HCT116 (cell line): ENCODE results near the gene APOD. TPM values are rescaled to one million over a fixed set of nuclear protein-coding genes. Genes with fewer than 3 reads are reported as not detected.

Source experiments
- ATAC-seq: fragments of 200-7000 bp; cut with Tn5 transposase; 2 replicates; pipeline ENCODE4 v1.9.1; 2020; ENCODE audit warnings: mild to moderate bottlenecking, moderate library complexity
- BruUV-seq: library from RNA; stranded (reverse); fragments of 400-500 nt; replicated peaks from 2 replicates; lab custom pipeline; 2021; lab: Mats Ljungman, UMichigan
- CTCF ChIA-PET: fragments of 300-600 bp; sonication (Branson Sonifier 250); formaldehyde crosslinking; loops from one replicate; lab custom pipeline; 2021; ENCODE audit warnings: antibody characterized with exemption; lab: Charles Lee
- POLR2A ChIA-PET: fragments of 300-600, 350-600 bp; sonication (Branson Sonifier 250); formaldehyde crosslinking; loops from one replicate; lab custom pipeline; 2021; ENCODE audit warnings: antibody characterized with exemption; lab: Charles Lee
- RAD21 ChIA-PET, 2 experiments: fragments of 300-600 bp; sonication (Branson Sonifier 250); formaldehyde crosslinking; loops; one replicate each; lab custom pipeline; 2023; ENCODE audit warnings: low total read pairs in 2 of 2; ENCODE audit not compliant: uncharacterized antibody in 2 of 2, unreplicated experiment in 2 of 2, low non-redundant PET in 1 of 2; lab: Charles Lee
- DNase-seq: peaks from one replicate; pipeline ENCODE4 v3.0.0-alpha.2; 2010; ENCODE audit warnings: low read depth, low spot score
- H2AFZ ChIP-seq: fragments of 200-600 bp; shearing (Covaris generic), sonication (generic); 2 replicates; pipeline ENCODE4 v1.6.1; 2017; ENCODE audit warnings: low read depth, mixed run types, mixed read lengths, antibody characterized with exemption, low read length; ENCODE audit not compliant: poor library complexity, severe bottlenecking
- H3K27ac ChIP-seq: 2 replicates; pipeline ENCODE4 v1.5.1; 2012; ENCODE audit warnings: low read depth, low read length
- H3K27me3 ChIP-seq: fragments of 200-600 bp; sonication (generic); 2 replicates; pipeline ENCODE4 v1.6.1; 2016; ENCODE audit warnings: mixed run types, low read length, mixed read lengths; ENCODE audit not compliant: insufficient read depth
- H3K36me3 ChIP-seq, 2 experiments: fragments of 200-500 bp in 1 of 2; fragments of 200-600 bp in 1 of 2; sonication (Bioruptor generic) in 1 of 2; sonication (generic) in 1 of 2; 2 replicates each; pipeline versions ENCODE4 v1.5.1 to v1.6.1; 2014 to 2016; ENCODE audit warnings: low read length in 2 of 2, inconsistent platforms in 1 of 2, mixed read lengths in 1 of 2, mixed run types in 1 of 2; ENCODE audit not compliant: insufficient read depth in 2 of 2, control insufficient read depth in 1 of 2
- H3K4me1 ChIP-seq, 2 experiments: fragments of 200-600 bp in 1 of 2; sonication (generic) in 1 of 2; 2 replicates each; pipeline versions ENCODE4 v1.5.1 to v1.6.1; 2012 to 2017; ENCODE audit warnings: low read length in 2 of 2, inconsistent platforms in 1 of 2, mild to moderate bottlenecking in 1 of 2, mixed read lengths in 1 of 2, mixed run types in 1 of 2, moderate library complexity in 1 of 2; ENCODE audit not compliant: insufficient read depth in 2 of 2, control insufficient read depth in 1 of 2
- H3K4me2 ChIP-seq: fragments of 200-600 bp; sonication (generic); 2 replicates; pipeline ENCODE4 v1.6.1; 2017; ENCODE audit warnings: mixed run types, low read length, mixed read lengths
- H3K4me3 ChIP-seq, 2 experiments: fragments of 200-600 bp in 1 of 2; sonication (generic) in 1 of 2; replicated peaks in 1 of 2; 2 replicates each; pipeline ENCODE4 v1.5.1; 2011 to 2016; ENCODE audit warnings: low read length in 2 of 2, control low read depth in 1 of 2, low read depth in 1 of 2, mild to moderate bottlenecking in 1 of 2, mixed read lengths in 1 of 2, mixed run types in 1 of 2
- H3K79me2 ChIP-seq: fragments of 200-600 bp; sonication (generic); 2 replicates; pipeline ENCODE4 v1.6.1; 2017; ENCODE audit warnings: mild to moderate bottlenecking, mixed run types, low read length, moderate library complexity, mixed read lengths; ENCODE audit not compliant: insufficient read depth
- H3K9ac ChIP-seq: fragments of 200-600 bp; sonication (generic); 2 replicates; pipeline ENCODE4 v1.6.1; 2016; ENCODE audit warnings: low read length, mixed read lengths
- H3K9me2 ChIP-seq: fragments of 200-600 bp; sonication (generic), shearing (Covaris generic); 2 replicates; pipeline ENCODE4 v1.6.1; 2017; ENCODE audit warnings: mixed run types, mild to moderate bottlenecking, moderate library complexity; ENCODE audit not compliant: insufficient read depth
- H3K9me3 ChIP-seq, 2 experiments: fragments of 200-500 bp in 1 of 2; fragments of 200-600 bp in 1 of 2; sonication (Bioruptor generic) in 1 of 2; sonication (generic) in 1 of 2; 2 replicates each; pipeline ENCODE4 v1.6.1; 2014 to 2017; ENCODE audit warnings: low read length in 2 of 2, mixed read lengths in 2 of 2, inconsistent platforms in 1 of 2, low read depth in 1 of 2, mild to moderate bottlenecking in 1 of 2, mixed run types in 1 of 2, moderate library complexity in 1 of 2; ENCODE audit not compliant: control insufficient read depth in 1 of 2, insufficient read depth in 1 of 2
- H4K20me1 ChIP-seq: fragments of 200-600 bp; sonication (generic), shearing (Covaris generic); 2 replicates; pipeline ENCODE4 v1.6.1; 2017; ENCODE audit warnings: mixed run types, mild to moderate bottlenecking, moderate library complexity; ENCODE audit not compliant: insufficient read depth
- CBX3 ChIP-seq: IDR thresholded peaks from 2 replicates; pipeline ENCODE4 v1.6.1; 2012; ENCODE audit warnings: low read depth
- CEBPB ChIP-seq: IDR thresholded peaks from 2 replicates; pipeline ENCODE4 v1.6.1; 2012; ENCODE audit warnings: low read depth
- ELF1 ChIP-seq: IDR thresholded peaks from 2 replicates; pipeline ENCODE4 v1.6.1; 2012; ENCODE audit warnings: low read depth, borderline replicate concordance
- EZH2 ChIP-seq: fragments of 200-600 bp; sonication (generic); IDR thresholded peaks from 2 replicates; pipeline ENCODE4 v1.6.1; 2017; ENCODE audit warnings: antibody characterized with exemption, mixed run types
- EZH2phosphoT487 ChIP-seq: fragments of 200-600 bp; IDR thresholded peaks from 2 replicates; pipeline ENCODE4 v1.6.1; 2018; ENCODE audit warnings: antibody characterized with exemption, borderline replicate concordance
- MAX ChIP-seq: IDR thresholded peaks from 2 replicates; pipeline ENCODE4 v1.6.1; 2012
- POLR2A ChIP-seq: IDR thresholded peaks from 2 replicates; pipeline ENCODE4 v1.7.0; 2011; ENCODE audit warnings: borderline replicate concordance; ENCODE audit not compliant: insufficient read depth, insufficient read length; ENCODE audit errors: extremely low read depth
- RAD21 ChIP-seq: IDR thresholded peaks from 2 replicates; pipeline ENCODE4 v1.6.1; 2012; ENCODE audit warnings: low read depth, mild to moderate bottlenecking
- YY1 ChIP-seq: IDR thresholded peaks from 2 replicates; pipeline ENCODE4 v1.6.1; 2011; ENCODE audit warnings: low read length, low read depth, moderate library complexity, mild to moderate bottlenecking; ENCODE audit not compliant: insufficient replicate concordance; ENCODE audit errors: extremely low read depth
- ZFX ChIP-seq: fragments of 450-650 bp; IDR thresholded peaks from 2 replicates; pipeline ENCODE4 v1.6.1; 2017
- intact Hi-C: fragments of 100-400 bp; cut with micrococcal nuclease; formaldehyde crosslinking; loops from 2 replicates; pipeline ENCODE4 v1.10.0; 2022
- total RNA-seq: library from RNA; stranded (reverse); gene quantifications from one replicate; pipeline ENCODE4 v1.2.1, GENCODE V29; 2021; ENCODE audit not compliant: unreplicated experiment
- TF ChIP-seq, protein P1 (sequence below): IDR thresholded peaks from 2 replicates; pipeline ENCODE4 v1.6.1; 2011; ENCODE audit warnings: mild to moderate bottlenecking, low read length, moderate library complexity; ENCODE audit not compliant: insufficient replicate concordance; ENCODE audit errors: extremely low read depth

The APOD gene
- total RNA-seq, 1 experiment from 2014 or later, result 0.76 TPM

DNA sequence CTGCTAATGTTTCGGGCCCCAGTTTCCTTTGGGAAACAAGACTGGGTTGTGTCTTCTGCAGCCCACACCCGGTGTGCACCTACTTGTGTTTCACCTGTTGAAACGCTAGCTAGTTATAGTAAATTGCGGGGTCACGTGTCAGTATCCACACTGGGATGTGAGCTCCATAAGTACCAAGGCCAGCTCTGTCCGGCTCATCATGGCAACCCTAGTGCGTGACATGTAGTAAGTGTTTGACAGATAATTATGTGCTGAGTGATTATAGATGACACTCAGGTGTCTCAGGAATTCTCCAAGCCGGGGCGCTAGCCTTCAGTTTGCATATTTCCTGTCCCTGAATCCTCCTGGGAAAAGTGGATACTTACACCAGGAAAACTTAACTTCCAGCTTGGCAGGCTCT lies 12.8 kb downstream of the APOD start:
- H3K9me3 ChIP-seq, result no peaks in the 10 kb centered on the region
- DNase-seq (no peak), ATAC-seq (no peak)
- no peak overlapping the region for H3K9ac ChIP-seq
- H3K4me2 ChIP-seq, result no peak overlapping the region
- no peak overlapping the region for H3K27ac ChIP-seq
- H3K79me2 ChIP-seq, result no peaks in the 10 kb centered on the region
- no peak overlapping the region for H2AFZ ChIP-seq
- ChIA-PET RAD21 (no interaction called here), CTCF (no interaction called here), POLR2A (interaction anchor here (0.6 kb wide), 1 partner anchor 818 kb away, joined by 3 read pairs; no protein-coding TSS in a partner anchor)
- no peak for TF ChIP-seq ZFX
- TF ChIP-seq, protein P1, sequence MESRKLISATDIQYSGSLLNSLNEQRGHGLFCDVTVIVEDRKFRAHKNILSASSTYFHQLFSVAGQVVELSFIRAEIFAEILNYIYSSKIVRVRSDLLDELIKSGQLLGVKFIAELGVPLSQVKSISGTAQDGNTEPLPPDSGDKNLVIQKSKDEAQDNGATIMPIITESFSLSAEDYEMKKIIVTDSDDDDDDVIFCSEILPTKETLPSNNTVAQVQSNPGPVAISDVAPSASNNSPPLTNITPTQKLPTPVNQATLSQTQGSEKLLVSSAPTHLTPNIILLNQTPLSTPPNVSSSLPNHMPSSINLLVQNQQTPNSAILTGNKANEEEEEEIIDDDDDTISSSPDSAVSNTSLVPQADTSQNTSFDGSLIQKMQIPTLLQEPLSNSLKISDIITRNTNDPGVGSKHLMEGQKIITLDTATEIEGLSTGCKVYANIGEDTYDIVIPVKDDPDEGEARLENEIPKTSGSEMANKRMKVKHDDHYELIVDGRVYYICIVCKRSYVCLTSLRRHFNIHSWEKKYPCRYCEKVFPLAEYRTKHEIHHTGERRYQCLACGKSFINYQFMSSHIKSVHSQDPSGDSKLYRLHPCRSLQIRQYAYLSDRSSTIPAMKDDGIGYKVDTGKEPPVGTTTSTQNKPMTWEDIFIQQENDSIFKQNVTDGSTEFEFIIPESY, result no peak
- H4K20me1 ChIP-seq, result no peaks in the 10 kb centered on the region
- H3K4me1 ChIP-seq, result no peaks in the 10 kb centered on the region
- no peak overlapping the region for H3K4me3 ChIP-seq
- H3K27me3 ChIP-seq, result no peaks in the 10 kb centered on the region
- no TSS peak for BruUV-seq
- no peaks in the 10 kb centered on the region for H3K9me2 ChIP-seq
- no peaks in the 10 kb centered on the region for H3K36me3 ChIP-seq
- intact Hi-C loops, result no loop called here

- Histone ChIP-seq H3K9ac (no peak overlapping the region), H3K79me2 (no peaks in the 10 kb centered on the region), H3K27ac (no peak overlapping the region), H4K20me1 (no peaks in the 10 kb centered on the region), H2AFZ (no peak overlapping the region), H3K27me3 (no peaks in the 10 kb centered on the region), H3K9me3 (no peaks in the 10 kb centered on the region), H3K36me3 (no peaks in the 10 kb centered on the region), H3K4me3 (no peak overlapping the region), H3K4me2 (no peak overlapping the region), H3K9me2 (no peaks in the 10 kb centered on the region), H3K4me1 (no peaks in the 10 kb centered on the region)
- ChIA-PET RAD21 (no interaction called here), POLR2A (no interaction called here), CTCF (no interaction called here)
- DNase-seq, result no peak
- intact Hi-C loops, result no loop called here
- ATAC-seq, result no peak
- TF ChIP-seq EZH2 (no peak), RAD21 (no peak), CEBPB (no peak), ZFX (no peak), POLR2A (no peak), ELF1 (no peak), EZH2phosphoT487 (no peak), YY1 (no peak), CBX3 (no peak), MAX (no peak)
- no TSS peak for BruUV-seq
Observed at GRCh38 chr3:195570344-195570743, 13.4 kb downstream of the APOD start.
